HG02759 (cell line): ENCODE results near the gene SPNS2.

Experiments used
- ATAC-seq: cut with Tn5 transposase; IDR thresholded peaks from one replicate; pipeline ENCODE4 v1.9.1; 2021; ENCODE audit warnings: mild to moderate bottlenecking, moderate library complexity; ENCODE audit not compliant: unreplicated experiment

Gene SPNS2

GRCh38 chr17:4584917-4585637 is 86.4 kb downstream of the SPNS2 start:
- no peak for ATAC-seq

DNA sequence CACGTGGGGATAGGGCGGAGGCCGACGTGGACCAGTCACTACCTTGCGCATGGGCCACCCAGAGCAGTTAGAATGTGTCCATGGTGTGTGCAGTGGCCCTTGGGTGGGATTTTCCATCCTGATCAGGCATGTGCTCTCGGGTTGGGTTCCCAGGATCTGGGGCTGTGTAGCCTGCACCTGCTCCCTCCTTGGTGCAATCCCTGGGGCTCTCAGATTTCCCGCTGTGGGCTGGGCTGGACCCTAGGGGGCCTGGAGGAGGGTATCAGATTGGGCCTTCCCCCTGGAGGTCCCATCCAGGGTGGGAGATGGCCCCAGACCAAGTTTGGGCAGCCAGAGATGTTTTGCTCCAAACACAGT is 86.9 kb downstream of the SPNS2 start:
- no peak for ATAC-seq

GRCh38 chr17:4586043-4586442 is 87.4 kb downstream of the SPNS2 start:
- no peak for ATAC-seq

- ATAC-seq, result no peak
Observed at GRCh38 chr17:4587195-4587594, 88.5 kb downstream of the SPNS2 start.

GRCh38 chr17:4587803-4588202 is 89.1 kb downstream of the SPNS2 start:
- no peak for ATAC-seq

DNA sequence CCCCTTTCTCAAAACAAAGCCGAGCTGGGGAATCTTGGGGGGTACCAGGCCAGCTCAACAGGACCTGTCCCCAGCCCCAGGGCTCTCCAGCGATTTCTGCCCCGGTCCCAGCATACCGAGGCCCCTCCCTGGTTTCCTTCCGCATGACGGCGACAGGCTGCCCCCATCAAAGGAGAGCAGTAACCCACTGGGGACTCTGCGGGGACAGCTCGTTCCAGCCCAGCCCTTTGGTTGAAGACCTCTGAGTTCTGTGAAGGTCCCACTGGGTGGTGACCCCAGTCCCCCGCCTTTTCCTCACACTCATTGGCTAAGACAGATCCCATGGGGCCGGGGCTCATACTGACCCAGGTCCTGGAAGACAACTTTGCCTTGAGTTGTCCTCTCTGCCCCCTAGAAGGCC is 89.7 kb downstream of the SPNS2 start:
- no peak for ATAC-seq
